Measurements from ENCODE around the gene PLXNB3.
A peak's percentile ranks its signal among the peaks of the same experiment; 100 is the strongest.

PLXNB3 gene

GRCh38 chrX:153818571-153819383, 54.7 kb downstream of the PLXNB3 start:
- DNase-seq: peak; percentile 37 to 40

GRCh38 chrX:153819384-153820040, 55.5 kb downstream of the PLXNB3 start:
- DNase-seq: no peak

GRCh38 chrX:153820601-153821000, 56.6 kb downstream of the PLXNB3 start:
- DNase-seq: no peak

GRCh38 chrX:153821066-153821465, 57.0 kb downstream of the PLXNB3 start:
- DNase-seq: no peak

GRCh38 chrX:153824348-153824747, 60.3 kb downstream of the PLXNB3 start:
- DNase-seq: no peak

GRCh38 chrX:153825042-153825441, 61.0 kb downstream of the PLXNB3 start:
- no peak for DNase-seq
